ENCODE results near the gene GABRR1.

- no peak for TF ChIP-seq CTCF (IDR thresholded peaks at IDR 0.05; ENCODE audit: poor library complexity)
- TF ChIP-seq EZH2 (IDR thresholded peaks at IDR 0.05; ENCODE audit: borderline replicate concordance) = no peak
Measured at GRCh38 chr6:89131599-89131998, 85.6 kb downstream of the GABRR1 start.

Data from hepatocyte (in vitro differentiated cells).